ENCODE data around the gene SRSF12.
"Not testable (repeated sequence)": the region's sequence is repeated elsewhere in the genome, so short reads cannot be mapped to it uniquely, and the experiment has no call there.

SRSF12 gene

DNA sequence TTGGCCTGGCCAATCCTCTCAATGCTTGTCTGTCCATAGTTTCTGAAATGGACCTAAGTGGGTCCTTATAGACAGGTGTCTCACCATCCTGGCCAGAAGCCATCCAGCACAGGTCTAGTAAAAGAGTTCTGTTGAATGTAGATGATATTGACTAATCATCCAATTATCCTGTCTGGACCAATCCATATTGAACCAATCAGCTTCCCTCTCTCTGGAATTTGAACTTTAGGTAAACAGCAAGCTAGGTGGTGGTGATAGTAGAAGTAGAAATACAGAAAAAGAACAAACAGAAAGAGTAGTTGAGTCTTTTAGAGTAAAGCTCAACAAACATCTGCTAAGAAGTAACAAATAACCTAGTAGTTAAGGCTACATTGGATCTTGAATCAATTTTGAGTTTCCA, 46.8 kb downstream of the SRSF12 start:
- no peak for DNase-seq (ENCODE audit: low spot score)

DNA sequence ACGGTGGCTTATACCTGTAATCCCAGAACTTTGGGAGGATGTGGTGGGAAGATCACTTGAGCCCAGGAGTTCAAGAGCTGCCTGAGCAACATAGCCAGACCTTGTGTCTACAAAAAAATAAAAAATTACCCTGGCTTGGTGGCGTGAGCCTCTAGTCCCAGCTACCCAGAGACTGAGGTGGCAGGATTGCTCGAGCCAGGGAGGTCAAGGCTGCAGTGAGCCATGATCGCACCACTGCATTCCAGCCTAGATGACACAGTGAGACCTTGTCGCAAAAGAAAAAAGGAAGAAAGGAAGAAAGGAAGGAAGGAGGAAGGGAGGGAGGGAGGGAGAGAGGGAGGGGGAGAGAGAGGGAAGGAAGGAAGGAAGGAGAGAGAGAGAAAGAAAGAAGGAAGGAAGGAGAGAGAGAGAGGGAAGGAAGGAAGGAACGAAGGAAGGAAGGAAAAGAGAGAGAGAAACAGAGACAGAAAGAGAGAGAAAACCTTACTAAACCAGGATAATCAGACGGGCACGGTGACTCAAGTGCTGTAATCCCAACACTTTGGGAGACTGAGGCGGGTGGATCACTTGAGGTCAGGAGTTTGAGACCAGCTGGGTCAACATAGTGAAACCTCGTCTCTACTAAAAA, 48.2 kb downstream of the SRSF12 start:
- no peak for DNase-seq (ENCODE audit: low spot score)

- DNase-seq (ENCODE audit: low spot score): no peak
Measured at GRCh38 chr6:89068695-89069094, 49.2 kb downstream of the SRSF12 start.

DNA sequence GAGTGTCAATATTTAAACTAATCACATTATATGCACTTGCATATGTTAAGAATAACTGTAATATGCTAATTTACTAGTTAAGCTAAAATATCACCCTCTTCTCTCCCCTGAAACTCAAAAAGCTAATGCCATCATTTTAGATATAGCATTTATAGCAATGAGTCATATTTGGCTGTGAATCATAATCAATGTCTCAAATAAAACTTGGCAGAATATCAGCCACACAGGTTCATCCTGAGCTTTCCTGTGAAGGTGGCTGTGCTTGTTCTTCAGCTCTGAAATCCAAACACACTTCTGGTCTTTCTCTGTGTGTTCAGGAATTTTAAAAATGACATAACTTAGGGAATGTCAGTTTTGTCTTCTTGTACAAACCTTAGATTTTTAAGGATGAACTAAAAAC, 50.1 kb downstream of the SRSF12 start:
- no peak for DNase-seq (ENCODE audit: low spot score)

GRCh38 chr6:89066940-89067646, 50.8 kb downstream of the SRSF12 start:
- DNase-seq (ENCODE audit: low spot score): no peak

DNA sequence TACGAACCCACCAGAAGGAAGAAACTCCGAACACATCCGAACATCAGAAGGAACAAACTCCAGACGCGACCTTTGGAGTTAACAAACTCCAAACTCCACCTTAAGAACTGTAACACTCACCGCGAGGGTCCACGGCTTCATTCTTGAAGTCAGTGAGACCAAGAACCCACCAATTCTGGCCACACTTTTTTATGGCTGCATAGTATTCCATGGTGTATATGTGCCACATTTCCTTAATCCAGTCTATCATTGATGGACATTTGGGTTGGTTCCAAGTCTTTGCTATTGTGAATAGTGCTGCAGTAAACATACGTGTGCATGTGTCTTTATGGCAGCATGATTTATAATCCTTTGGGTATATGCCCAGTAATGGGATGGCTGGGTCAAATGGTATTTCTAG, 51.8 kb downstream of the SRSF12 start:
- not testable (repeated sequence) for DNase-seq (ENCODE audit: low spot score)

GRCh38 chr6:89064931-89065330, 52.9 kb downstream of the SRSF12 start:
- not testable (repeated sequence) for DNase-seq (ENCODE audit: low spot score)

DNA sequence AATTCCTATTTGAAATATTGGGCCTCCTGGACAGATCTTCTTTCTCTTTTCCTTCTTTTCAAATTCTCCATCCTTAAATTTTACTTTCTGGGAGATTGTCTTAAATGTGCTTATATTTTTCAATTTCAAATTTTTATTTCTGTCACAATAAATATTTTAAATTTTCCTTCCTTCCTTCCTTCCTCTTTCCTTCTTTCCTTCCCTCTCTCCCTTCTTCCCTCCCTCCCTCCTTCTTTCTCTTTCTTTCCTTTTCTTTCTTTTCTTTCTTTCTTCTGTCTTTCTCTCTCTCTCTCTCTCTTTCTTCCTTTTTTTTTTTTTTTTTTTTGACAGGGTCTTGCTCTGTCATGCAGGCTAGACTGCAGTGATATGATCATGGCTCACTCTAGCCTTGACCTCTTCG, 54.0 kb downstream of the SRSF12 start:
- no peak for DNase-seq (ENCODE audit: low spot score)

GRCh38 chr6:89059227-89059626, 58.6 kb downstream of the SRSF12 start:
- no peak for DNase-seq (ENCODE audit: low spot score)

- DNase-seq (ENCODE audit: low spot score): peak; percentile 17
Measured at GRCh38 chr6:89058627-89059026, 59.2 kb downstream of the SRSF12 start.

GRCh38 chr6:89057759-89058158, 60.1 kb downstream of the SRSF12 start:
- DNase-seq (ENCODE audit: low spot score): peak; percentile 20

GRCh38 chr6:89054208-89054607, 63.7 kb downstream of the SRSF12 start:
- DNase-seq (ENCODE audit: low spot score): no peak

DNA sequence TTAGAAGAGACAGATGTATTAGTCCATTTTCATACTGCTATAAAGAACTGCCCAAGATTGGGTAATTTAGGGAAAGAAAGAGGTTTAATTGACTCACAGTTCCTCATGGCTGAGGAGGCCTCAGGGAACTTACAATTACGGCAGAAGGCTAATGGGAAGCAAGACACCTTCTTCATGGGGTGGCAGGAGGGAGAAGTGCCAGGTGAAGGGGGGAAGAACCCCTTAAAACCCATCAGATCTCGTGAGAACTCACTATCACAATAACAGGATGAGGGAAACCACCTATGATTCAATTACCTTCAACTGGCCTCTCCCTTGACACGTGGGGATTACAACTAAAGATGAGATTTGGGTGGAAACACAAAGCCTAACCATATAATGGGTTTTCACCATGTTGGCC, 66.2 kb downstream of the SRSF12 start:
- no peak for DNase-seq (ENCODE audit: low spot score)

- DNase-seq (ENCODE audit: low spot score): no peak
Measured at GRCh38 chr6:89050697-89051096, 67.2 kb downstream of the SRSF12 start.

GRCh38 chr6:89050155-89050554, 67.7 kb downstream of the SRSF12 start:
- no peak for DNase-seq (ENCODE audit: low spot score)

DNA sequence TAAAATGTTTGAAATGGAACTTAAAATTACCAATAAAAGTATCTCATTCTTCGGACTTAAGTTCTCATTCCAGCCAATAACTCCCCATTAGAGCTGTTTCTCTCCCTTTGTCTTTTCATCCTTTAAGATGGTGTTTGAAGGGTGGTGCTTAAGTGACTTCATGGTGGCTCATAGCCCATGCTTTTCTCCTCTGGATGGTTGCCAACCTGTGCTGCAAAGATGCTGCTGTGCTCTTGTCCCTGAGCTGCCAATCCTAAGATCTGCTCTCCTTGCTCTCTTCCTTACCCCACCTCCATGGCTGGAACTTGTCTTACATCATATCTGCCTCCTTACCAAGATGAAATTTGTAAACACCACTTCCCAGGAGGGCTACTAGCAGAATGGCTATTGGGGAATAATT, 68.9 kb downstream of the SRSF12 start:
- DNase-seq (ENCODE audit: low spot score): no peak

DNA sequence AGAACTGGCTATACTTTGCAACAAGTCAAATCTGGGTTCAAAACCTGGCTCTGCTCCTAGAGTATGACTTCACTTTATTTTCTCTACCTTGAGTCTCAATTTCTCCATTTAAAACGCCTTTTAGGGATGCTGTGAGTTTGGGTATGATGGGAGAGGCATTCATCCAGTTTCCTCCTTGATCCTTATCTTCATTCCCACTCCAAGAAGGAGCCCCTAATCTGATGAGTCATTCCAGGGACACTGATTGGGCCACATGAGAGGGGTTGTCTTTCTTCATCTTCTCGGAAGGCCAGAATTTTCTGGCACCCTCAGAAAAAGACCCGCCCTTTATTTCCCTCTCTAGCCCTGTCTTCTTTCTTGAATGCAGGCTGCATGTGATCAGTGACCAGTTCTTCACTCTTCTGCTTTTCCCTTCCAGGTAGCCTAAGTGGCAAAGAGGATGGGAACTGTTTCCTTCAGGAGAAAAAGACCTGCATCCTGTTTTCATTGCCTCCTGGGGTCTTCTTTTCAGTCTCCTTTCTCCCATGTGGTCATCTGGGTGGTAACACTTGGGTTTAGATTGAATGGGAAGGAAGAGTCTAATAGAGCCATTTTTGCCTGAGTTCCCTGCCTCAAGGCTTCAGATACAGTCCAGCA, 69.5 kb downstream of the SRSF12 start:
- DNase-seq (ENCODE audit: low spot score): no peak

- DNase-seq (ENCODE audit: low spot score): no peak
Measured at GRCh38 chr6:89047473-89047872, 70.4 kb downstream of the SRSF12 start.

Measured in iPS-NIHi11 (cell line).